Stimulated activated naive CD8-positive, alpha-beta T cell treated with anti-CD3 and anti-CD28 coated beads, Interleukin-15, Interleukin-2, amounts not matched to agents 100 U/mL and 50 U/mL, for 24 hours (primary cell): ENCODE measurements around the gene PRKN.

ENCODE experiments used
- ATAC-seq: fragments of 150-1000 bp; cut with Tn5 transposase; one replicate; pipeline ENCODE4 v1.10.0; 2021
- DNase-seq: peaks from one replicate; pipeline ENCODE4 v3.0.0; 2021

Gene PRKN

GRCh38 chr6:162058281-162058875, 669.2 kb downstream of the PRKN start:
- no peak for DNase-seq

GRCh38 chr6:162056745-162057144, 670.8 kb downstream of the PRKN start:
- DNase-seq: no peak
- ATAC-seq: no peak

More at GRCh38 chr6:162058281-162058875, 669.2 kb downstream of the PRKN start:
- ATAC-seq: no peak

GRCh38 chr6:162056061-162056460, 671.5 kb downstream of the PRKN start:
- DNase-seq: no peak

GRCh38 chr6:162055365-162055764, 672.2 kb downstream of the PRKN start:
- ATAC-seq (no peak), DNase-seq (peak; percentile 4)

More at GRCh38 chr6:162056061-162056460, 671.5 kb downstream of the PRKN start:
- no peak for ATAC-seq

GRCh38 chr6:162053084-162053483, 674.5 kb downstream of the PRKN start:
- ATAC-seq: no peak
- DNase-seq: no peak

- DNase-seq (no peak), ATAC-seq (no peak)
These were observed 677.0 kb downstream of the PRKN start for GRCh38 chr6:162050579-162050978.

- ATAC-seq (no peak), DNase-seq (no peak)
These were observed 681.2 kb downstream of the PRKN start for GRCh38 chr6:162046324-162046723.

GRCh38 chr6:162032620-162033019, 694.9 kb downstream of the PRKN start:
- ATAC-seq (peak; percentile 40), DNase-seq (no peak)

GRCh38 chr6:162029873-162030576, 697.5 kb downstream of the PRKN start:
- DNase-seq (no peak), ATAC-seq (peak; percentile 71)

GRCh38 chr6:162026843-162027242, 700.7 kb downstream of the PRKN start:
- DNase-seq: no peak
- no peak for ATAC-seq

GRCh38 chr6:162026031-162026430, 701.5 kb downstream of the PRKN start:
- no peak for ATAC-seq
- DNase-seq: no peak

- ATAC-seq (no peak), DNase-seq (no peak)
These were observed 708.2 kb downstream of the PRKN start for GRCh38 chr6:162019349-162019748.

GRCh38 chr6:162017536-162017935, 710.0 kb downstream of the PRKN start:
- ATAC-seq: no peak
- no peak for DNase-seq

GRCh38 chr6:162014069-162014811, 713.3 kb downstream of the PRKN start:
- ATAC-seq (no peak), DNase-seq (no peak)

- ATAC-seq: no peak
These were observed 722.2 kb downstream of the PRKN start for GRCh38 chr6:162005372-162005771.

GRCh38 chr6:161996783-161997182, 730.8 kb downstream of the PRKN start:
- ATAC-seq: no peak
- no peak for DNase-seq

More at GRCh38 chr6:162005372-162005771, 722.2 kb downstream of the PRKN start:
- no peak for DNase-seq

- DNase-seq (no peak), ATAC-seq (no peak)
These were observed 741.6 kb downstream of the PRKN start for GRCh38 chr6:161985876-161986423.

- no peak for ATAC-seq
- no peak for DNase-seq
These were observed 742.9 kb downstream of the PRKN start for GRCh38 chr6:161984713-161985112.

- DNase-seq (no peak), ATAC-seq (no peak)
These were observed 751.0 kb downstream of the PRKN start for GRCh38 chr6:161976553-161976952.

- ATAC-seq (no peak), DNase-seq (no peak)
These were observed 754.5 kb downstream of the PRKN start for GRCh38 chr6:161973064-161973463.

- DNase-seq (no peak), ATAC-seq (no peak)
These were observed 756.5 kb downstream of the PRKN start for GRCh38 chr6:161971043-161971442.

GRCh38 chr6:161963634-161964234, 763.8 kb downstream of the PRKN start:
- ATAC-seq: no peak
- no peak for DNase-seq
